Uterus (tissue), 2 donors: ENCODE measurements around the gene WASF2.

Experiments
- CTCF ChIP-seq, 4 experiments: fragments of 200-600 bp in 2 of 4; fragments of 450-650 bp in 2 of 4; sonication (generic) in 2 of 4; IDR thresholded peaks; one replicate each; pipeline ENCODE4 v1.5.1; 2016 to 2019; ENCODE audit warnings: antibody characterized with exemption in 4 of 4, mild to moderate bottlenecking in 2 of 4, moderate library complexity in 1 of 4
- POLR2A ChIP-seq, 2 donors: fragments of 450-650 bp; IDR thresholded peaks; one replicate each; pipeline ENCODE4 v1.6.1; 2016; ENCODE audit warnings: antibody characterized with exemption in 2 of 2, mild to moderate bottlenecking in 1 of 2, moderate library complexity in 1 of 2

GRCh38 chr1:27379564-27380122, 110.3 kb downstream of the WASF2 start:
- no peak for TF ChIP-seq POLR2A (IDR thresholded peaks at IDR 0.05)
- no peak for TF ChIP-seq CTCF (IDR thresholded peaks at IDR 0.05)
